Activated naive CD4-positive, alpha-beta T cell treated with anti-CD3 and anti-CD28 coated beads, Interleukin-2, amount 10 ng/mL, durations not matched to agents 5 hours and 36 hours (primary cell): Measurements from ENCODE around the gene ZDHHC12. TPM values are rescaled to one million over a fixed set of nuclear protein-coding genes. Genes with fewer than 3 reads are reported as not detected.

Source experiments
- total RNA-seq, 2 experiments: library from RNA; stranded (reverse); gene quantifications; one replicate each; pipeline ENCODE4 v1.2.3, GENCODE V29; 2021

ZDHHC12 gene
- 10 to 100 TPM; 59.9 to 60.3 TPM for total RNA-seq

DNA sequence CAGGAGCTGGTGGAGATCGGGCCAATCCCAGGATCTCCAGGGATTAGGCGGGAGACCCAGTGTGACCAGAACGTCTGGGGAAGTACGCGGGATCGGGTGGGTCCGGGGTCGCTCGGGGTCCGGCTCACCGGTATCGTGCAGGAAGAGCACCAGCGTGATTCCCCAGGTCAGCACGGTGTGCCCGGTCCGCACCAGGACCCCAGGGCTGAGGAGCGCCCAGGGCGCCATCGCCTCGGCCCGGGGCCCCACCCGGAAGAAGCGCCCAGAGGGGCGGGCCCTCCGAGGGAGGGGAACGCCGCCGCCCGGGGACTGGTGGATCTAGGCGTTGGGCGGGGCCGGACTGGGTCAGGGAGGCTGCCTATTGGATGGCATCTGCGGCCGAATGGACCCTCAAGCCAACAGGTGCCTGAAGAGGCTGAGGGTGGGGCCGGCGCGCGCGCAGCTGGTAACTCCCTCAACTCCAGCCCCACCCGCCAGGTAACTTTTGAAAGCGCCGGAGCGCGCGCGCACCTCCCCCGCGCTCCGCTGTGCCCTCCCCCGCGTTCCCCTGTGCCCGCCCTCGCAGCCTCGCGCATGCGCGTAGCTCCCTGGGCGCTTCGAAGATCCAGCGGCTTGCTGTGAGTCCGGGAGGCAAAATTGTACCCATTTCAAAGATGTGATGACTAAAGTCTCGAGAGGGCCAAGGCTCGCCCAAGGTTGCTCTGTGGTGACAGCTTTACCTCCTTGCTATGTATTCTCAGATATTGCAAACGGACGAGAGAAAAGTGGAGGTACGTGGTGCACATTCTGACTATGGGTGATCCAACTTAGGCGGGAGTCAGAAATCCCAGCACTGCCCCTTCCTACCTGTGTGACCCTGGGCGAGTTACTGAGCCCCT, at the start of gene ZDHHC12:
Gene ZDHHC12, minus strand, starts transcription at position 262 of the 878 bp plus-strand sequence. Its CDS starts 34 bp downstream, at position 228.

DNA sequence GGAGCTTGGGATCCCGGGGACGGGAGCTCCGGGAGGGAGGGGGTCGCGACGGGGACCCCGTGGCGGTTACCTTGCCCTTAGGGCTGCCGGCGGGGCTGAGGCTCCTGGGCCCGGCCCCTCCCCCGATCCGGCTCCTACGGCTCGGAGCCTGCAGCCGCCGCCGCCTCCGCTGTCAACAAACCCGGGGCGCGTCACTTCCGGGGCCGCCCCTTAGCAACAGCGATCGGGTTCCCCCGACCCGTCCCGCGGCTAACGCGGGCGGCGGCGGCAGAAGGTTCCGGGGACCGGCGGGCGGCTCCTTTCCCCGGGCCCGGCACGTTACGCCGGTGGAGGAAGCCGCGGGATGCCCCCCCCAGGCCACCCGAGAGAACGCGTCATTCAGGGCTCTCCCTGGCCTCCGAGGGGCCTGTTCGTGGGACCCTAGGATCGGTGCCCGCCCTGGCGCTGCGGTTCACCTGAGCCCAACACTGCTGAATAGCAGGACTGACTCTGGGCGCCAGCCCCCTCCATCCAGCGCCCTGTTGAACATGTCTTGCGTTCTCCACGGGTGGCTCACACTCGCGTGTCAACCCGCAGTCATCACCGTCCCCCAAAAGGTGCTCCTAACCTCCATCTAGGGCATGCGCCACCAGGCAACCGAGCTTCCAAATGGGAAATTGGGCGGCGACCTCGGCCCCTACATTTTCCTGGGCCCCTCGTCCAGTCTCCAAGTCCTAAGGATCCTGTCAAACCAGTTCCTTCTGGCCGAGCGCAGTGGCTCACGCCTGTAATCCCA, 48.0 kb upstream of the ZDHHC12 start, which contains the start of gene ZER1:
Gene ZER1, minus strand, starts transcription at position 183 of the 775 bp plus-strand sequence. CDS start 16,362 bp downstream, outside the sequence.

GRCh38 chr9:128702445-128702948, 21.4 kb downstream of the ZDHHC12 start, which contains the start of gene PKN3:
PKN3 (plus strand) TSS chr9:128702503; CDS start chr9:128702916, 413 bp downstream.

DNA sequence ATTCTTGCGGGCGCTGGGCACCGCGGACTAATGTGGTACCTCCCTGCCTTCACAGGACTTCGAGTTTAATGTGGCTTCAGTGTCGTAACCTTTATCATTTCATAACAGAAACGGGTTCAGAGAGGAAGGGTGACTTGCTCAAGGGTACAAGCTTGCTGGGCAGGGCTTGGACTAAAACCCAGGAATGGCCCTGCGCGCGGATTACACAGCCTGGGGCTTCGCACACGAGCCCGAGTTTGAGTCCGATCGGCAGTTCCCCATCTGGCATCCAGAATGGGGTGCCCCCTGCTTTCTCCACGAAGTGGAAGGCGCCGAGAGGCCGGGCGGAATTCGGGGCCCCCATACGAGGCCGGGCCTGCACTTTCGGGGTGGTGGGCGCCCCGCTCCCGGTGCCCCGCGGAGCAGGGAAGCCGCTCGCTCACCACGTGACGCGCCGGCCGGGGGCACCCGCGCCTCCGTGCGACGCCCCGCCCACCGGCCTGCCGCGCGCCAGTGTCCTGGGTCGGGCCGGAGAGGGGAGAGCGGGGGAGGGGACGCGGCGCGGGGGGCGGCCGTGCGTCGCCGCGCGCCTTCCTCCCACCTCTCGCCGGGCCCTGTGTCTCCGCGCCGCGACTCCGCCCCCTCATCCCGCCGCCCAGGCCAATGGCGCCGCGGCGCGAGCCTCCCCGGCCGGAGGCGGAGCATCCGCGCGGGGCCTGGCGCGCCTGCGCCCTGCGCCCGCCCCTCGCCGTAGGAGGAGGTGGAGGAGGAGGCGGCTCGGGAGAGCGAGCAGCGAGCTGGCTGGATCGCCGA, 35.2 kb downstream of the ZDHHC12 start, which contains the start of gene SET:
Gene SET, plus strand, starts transcription at position 722 of the 792 bp plus-strand sequence. CDS start 361 bp downstream, outside the sequence.

Other genes with a start within 250 kb of the ZDHHC12 start
- 10 to 100 TPM; 37.5 to 41.3 TPM for gene GLE1, start 219.4 kb downstream of the ZDHHC12 start, total RNA-seq
- gene SPTAN1, start 171.5 kb downstream of the ZDHHC12 start, total RNA-seq = 100 to 1,000 TPM; 310 to 334 TPM
- 10 to 100 TPM; 44.3 to 46.0 TPM for gene DYNC2I2, start 67.3 kb downstream of the ZDHHC12 start, total RNA-seq
- 100 to 1,000 TPM; 412 to 435 TPM for gene SET, start 34.9 kb downstream of the ZDHHC12 start, total RNA-seq
- 1 to 10 TPM; 4.3 to 5.2 TPM for gene PKN3, start 21.6 kb downstream of the ZDHHC12 start, total RNA-seq
- gene ZER1, start 47.8 kb upstream of the ZDHHC12 start, total RNA-seq = 10 to 100 TPM; 20.0 to 25.2 TPM
- 10 to 100 TPM; 17.6 to 18.6 TPM for gene TBC1D13, start 63.1 kb upstream of the ZDHHC12 start, total RNA-seq
- 10 to 100 TPM; 20.3 to 22.2 TPM for gene ENDOG, start 94.4 kb upstream of the ZDHHC12 start, total RNA-seq
- 10 to 100 TPM; 52.8 to 63.1 TPM for gene SPOUT1, start 105.7 kb upstream of the ZDHHC12 start, total RNA-seq
- gene KYAT1, start 157.8 kb upstream of the ZDHHC12 start, total RNA-seq = 10 to 100 TPM; 15.5 to 19.5 TPM
- 10 to 100 TPM; 50.9 to 51.7 TPM for gene LRRC8A, start 158.0 kb upstream of the ZDHHC12 start, total RNA-seq
- 1 to 10 TPM; 1.1 to 1.4 TPM for gene PHYHD1, start 196.9 kb upstream of the ZDHHC12 start, total RNA-seq
- gene DOLK, start 223.5 kb upstream of the ZDHHC12 start, total RNA-seq = 1 to 10 TPM; 7.4 to 9.0 TPM
- gene NUP188, start 223.6 kb upstream of the ZDHHC12 start, total RNA-seq = 10 to 100 TPM; 83.7 to 85.8 TPM